ENCODE data around the gene GPR75. TPM values are rescaled to one million over a fixed set of nuclear protein-coding genes. Genes with fewer than 3 reads are reported as not detected.

GPR75 gene
- total RNA-seq, 4 donors from 2014 or later = 2.5 to 7.4 (median 4.4) TPM

- Histone ChIP-seq H3K4me3 (no peak overlapping the region), H3K27me3 (no peaks in the 10 kb centered on the region), H3K27ac (no peak overlapping the region), H3K36me3 (peaks cover 1 to 64% (median 22%) of the 10 kb centered on the region in 4 donors), H3K4me1 (no peaks in the 10 kb centered on the region), H3K9me3 (no peaks in the 10 kb centered on the region)
- DNase-seq = no peak
- TF ChIP-seq CTCF (IDR thresholded peaks at IDR 0.05) (no peak), POLR2AphosphoS5 (IDR thresholded peaks at IDR 0.05) (no peak), EP300 (IDR thresholded peaks at IDR 0.05; ENCODE audit: low read depth) (no peak), POLR2A (IDR thresholded peaks at IDR 0.05) (no peak)
- in situ Hi-C loops (cut with MboI; ENCODE audit: low pct_ligation_motif_present in 1 of 4, low pct_unique_long_range_greater_than_20kb in 1 of 4, low sequenced_read_pairs in 3 of 4) = no loop called here
- 80 to 97% methylated on average over 1 of the region's 1 CpG for WGBS, 2 donors (ENCODE audit: low coverage in 1 of 2)
- intact Hi-C loops (cut with DNase I; ENCODE audit: low total_unique reads) = no loop called here
These were observed 25.1 kb upstream of the GPR75 start for GRCh38 chr2:53884883-53885282.

GRCh38 chr2:53881986-53882385 is 22.2 kb upstream of the GPR75 start:
- no peak overlapping the region for H3K27ac ChIP-seq
- in situ Hi-C loops (cut with MboI; ENCODE audit: low pct_ligation_motif_present in 1 of 4, low pct_unique_long_range_greater_than_20kb in 1 of 4, low sequenced_read_pairs in 3 of 4) = no loop called here
- no peak overlapping the region for H3K4me3 ChIP-seq
- no peaks in the 10 kb centered on the region for H3K4me1 ChIP-seq
- no peaks in the 10 kb centered on the region for H3K27me3 ChIP-seq
- DNase-seq = no peak
- H3K36me3 ChIP-seq = peaks cover 0 to 42% (median 17%) of the 10 kb centered on the region in 4 donors
- intact Hi-C loops (cut with DNase I; ENCODE audit: low total_unique reads) = no loop called here
- H3K9me3 ChIP-seq = no peaks in the 10 kb centered on the region
- no peak for TF ChIP-seq POLR2AphosphoS5 (IDR thresholded peaks at IDR 0.05)
- TF ChIP-seq CTCF (IDR thresholded peaks at IDR 0.05) = no peak
- no peak for TF ChIP-seq POLR2A (IDR thresholded peaks at IDR 0.05)
- no peak for TF ChIP-seq EP300 (IDR thresholded peaks at IDR 0.05; ENCODE audit: low read depth)

- Histone ChIP-seq H3K4me3 (no peak overlapping the region), H3K27ac (no peak overlapping the region), H3K36me3 (peaks cover 0 to 36% (median 17%) of the 10 kb centered on the region in 4 donors), H3K27me3 (no peaks in the 10 kb centered on the region), H3K4me1 (no peaks in the 10 kb centered on the region), H3K9me3 (no peaks in the 10 kb centered on the region)
- 100% methylated on average over 2 of the region's 2 CpGs; no CpG with 5 or more reads in 1 of the 2 donors for WGBS, 2 donors (ENCODE audit: low coverage in 1 of 2)
- TF ChIP-seq POLR2AphosphoS5 (IDR thresholded peaks at IDR 0.05) (no peak), CTCF (IDR thresholded peaks at IDR 0.05) (no peak), POLR2A (IDR thresholded peaks at IDR 0.05) (no peak), EP300 (IDR thresholded peaks at IDR 0.05; ENCODE audit: low read depth) (no peak)
- in situ Hi-C loops (cut with MboI; ENCODE audit: low pct_ligation_motif_present in 1 of 4, low pct_unique_long_range_greater_than_20kb in 1 of 4, low sequenced_read_pairs in 3 of 4) (no loop called here), intact Hi-C loops (cut with DNase I; ENCODE audit: low total_unique reads) (no loop called here)
- no peak for DNase-seq
These were observed 21.6 kb upstream of the GPR75 start for GRCh38 chr2:53881360-53881759.

GRCh38 chr2:53880756-53881155 is 21.0 kb upstream of the GPR75 start:
- intact Hi-C loops (cut with DNase I; ENCODE audit: low total_unique reads) (no loop called here), in situ Hi-C loops (cut with MboI; ENCODE audit: low pct_ligation_motif_present in 1 of 4, low pct_unique_long_range_greater_than_20kb in 1 of 4, low sequenced_read_pairs in 3 of 4) (no loop called here)
- Histone ChIP-seq H3K9me3 (no peaks in the 10 kb centered on the region), H3K4me3 (no peak overlapping the region), H3K27ac (no peak overlapping the region), H3K27me3 (no peaks in the 10 kb centered on the region), H3K36me3 (peaks cover 0 to 32% (median 17%) of the 10 kb centered on the region in 4 donors), H3K4me1 (no peaks in the 10 kb centered on the region)
- no peak for DNase-seq
- TF ChIP-seq CTCF (IDR thresholded peaks at IDR 0.05) = no peak
- no peak for TF ChIP-seq EP300 (IDR thresholded peaks at IDR 0.05; ENCODE audit: low read depth)
- TF ChIP-seq POLR2A (IDR thresholded peaks at IDR 0.05) = no peak
- TF ChIP-seq POLR2AphosphoS5 (IDR thresholded peaks at IDR 0.05) = no peak
- WGBS, 2 donors (ENCODE audit: low coverage in 1 of 2) = 84 to 87% methylated on average over 3 of the region's 3 CpGs

Measured in transverse colon (tissue), 4 donors.